ENCODE data around the gene TTR.

Gene TTR

GRCh38 chr18:31591628-31592027 is at the start of gene TTR:
Gene TTR (plus strand): TSS chr18:31591877. CDS start chr18:31591903, 26 bp downstream.
- no peak for DNase-seq

DNA sequence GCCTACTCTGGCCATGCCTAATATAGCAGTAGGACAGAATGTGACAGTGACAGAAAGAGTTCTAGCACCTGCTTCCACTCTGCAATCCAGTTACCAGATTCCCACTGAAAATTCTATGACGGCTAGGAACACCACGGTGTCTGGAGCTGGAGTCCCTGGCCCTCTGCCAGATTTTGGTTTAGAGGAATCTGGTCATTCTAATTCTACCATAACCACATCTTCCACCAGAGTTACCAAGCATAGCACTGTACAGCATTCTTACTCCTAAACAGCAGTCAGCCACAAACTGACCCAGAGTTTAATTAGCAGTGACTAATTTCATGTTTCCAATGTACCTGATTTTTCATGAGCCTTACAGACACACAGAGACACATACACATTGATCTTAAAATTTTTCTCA is 45.2 kb upstream of the TTR start:
- DNase-seq = no peak

DNA sequence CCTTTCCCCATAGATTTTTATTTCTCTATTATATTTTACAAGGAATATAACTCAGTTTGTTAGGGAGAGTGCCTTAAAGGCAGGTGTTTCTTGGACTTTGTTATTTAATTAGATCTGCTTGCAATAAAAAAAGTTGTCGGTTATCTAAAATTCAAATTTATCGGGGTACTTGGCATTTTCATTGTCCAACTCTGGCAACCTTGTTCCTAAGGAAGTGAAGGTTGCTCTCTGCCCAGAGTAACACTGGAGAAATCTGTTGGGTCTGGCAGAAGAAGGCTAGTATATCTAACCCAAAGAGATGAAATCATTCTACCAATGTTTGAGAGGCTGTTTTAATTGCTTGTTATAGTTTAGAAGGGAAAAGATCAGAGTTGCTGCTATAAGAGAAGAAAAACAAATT is 42.8 kb upstream of the TTR start:
- no peak for DNase-seq

DNA sequence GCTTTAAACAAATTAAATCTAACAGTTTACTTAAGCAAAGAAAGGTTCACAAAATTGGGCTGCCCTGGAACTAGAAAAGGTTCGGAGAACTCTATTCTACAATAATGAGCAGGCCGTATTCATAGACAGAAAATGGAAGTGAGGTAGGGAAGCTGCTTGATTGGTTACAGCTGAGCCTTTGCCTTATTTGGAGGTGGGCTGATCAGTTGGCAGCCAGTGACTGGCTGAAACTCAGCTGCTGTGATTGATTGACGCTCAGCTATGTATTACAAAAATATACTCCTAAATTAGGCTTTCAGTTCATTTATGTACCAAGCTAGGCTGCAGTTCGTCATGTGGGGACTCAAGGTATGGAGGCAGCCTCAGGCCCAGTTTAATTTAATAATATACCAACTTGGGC is 42.3 kb upstream of the TTR start:
- no peak for DNase-seq

- DNase-seq = no peak
Measured at GRCh38 chr18:31551883-31552282, 39.8 kb upstream of the TTR start.

- no peak for DNase-seq
Measured at GRCh38 chr18:31553800-31554199, 37.9 kb upstream of the TTR start.

GRCh38 chr18:31554776-31555175 is 36.9 kb upstream of the TTR start:
- no peak for DNase-seq

GRCh38 chr18:31555971-31556747 is 35.5 kb upstream of the TTR start:
- DNase-seq = peak; percentile 55

DNA sequence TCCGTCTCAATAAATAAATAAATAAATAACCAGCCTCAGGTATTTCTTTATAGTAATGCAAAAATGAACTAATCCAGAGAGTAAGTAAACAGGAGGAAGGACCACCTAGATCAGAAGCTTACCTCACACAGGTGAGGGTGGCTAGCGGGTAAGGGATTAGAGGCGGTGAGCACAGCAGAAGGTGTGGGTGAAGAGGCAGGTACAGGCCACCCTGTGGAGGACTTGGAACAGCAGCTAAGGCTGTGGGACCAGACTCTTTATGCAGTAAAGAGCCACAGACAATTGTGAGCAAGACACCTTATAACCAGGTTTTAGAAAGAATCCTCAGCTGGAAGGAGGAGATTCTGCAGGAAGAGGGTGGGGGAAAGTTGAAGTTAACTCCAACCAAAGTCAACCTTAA is 34.2 kb upstream of the TTR start:
- DNase-seq = no peak

DNA sequence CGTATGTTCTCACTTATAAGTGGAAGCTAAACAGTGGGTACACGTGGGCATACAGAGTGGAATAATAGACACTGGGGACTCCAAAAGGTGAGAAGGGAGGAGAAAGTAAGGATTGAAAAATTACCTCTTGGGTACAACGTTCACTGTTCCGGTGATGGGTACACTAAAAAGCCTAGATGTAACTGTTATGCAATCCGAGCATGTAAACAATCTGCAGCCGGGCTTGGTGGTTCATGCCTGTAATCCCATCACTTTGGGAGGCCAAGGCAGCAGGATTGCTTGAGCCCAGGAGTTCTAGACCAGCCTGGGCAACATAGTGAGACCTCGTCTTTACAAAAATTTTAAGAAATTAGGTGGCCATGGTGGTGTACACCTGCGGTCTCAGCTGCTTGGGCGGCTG is 33.1 kb upstream of the TTR start:
- no peak for DNase-seq

DNA sequence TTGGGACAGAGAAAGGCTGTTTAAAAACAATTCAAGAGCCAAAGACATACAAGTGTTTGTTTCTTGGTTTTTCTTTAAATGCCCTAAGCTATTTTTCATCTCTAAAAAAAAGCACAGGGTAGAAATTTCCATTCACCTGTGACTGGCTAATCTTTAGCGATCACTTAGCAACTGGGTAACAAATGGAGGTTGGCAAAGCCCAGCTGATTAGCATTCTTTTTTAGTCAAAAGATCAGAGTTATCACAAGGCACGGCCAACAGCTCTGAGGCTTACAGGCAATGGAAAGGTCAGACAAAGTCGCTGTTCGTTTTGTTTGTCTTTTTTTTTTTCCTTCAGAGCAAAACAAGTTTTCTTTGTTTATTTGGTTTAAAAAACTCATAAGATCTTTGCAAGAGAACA is 29.0 kb upstream of the TTR start:
- no peak for DNase-seq

- DNase-seq = no peak
Measured at GRCh38 chr18:31563778-31564177, 27.9 kb upstream of the TTR start.

GRCh38 chr18:31565345-31565744 is 26.3 kb upstream of the TTR start:
- no peak for DNase-seq

DNA sequence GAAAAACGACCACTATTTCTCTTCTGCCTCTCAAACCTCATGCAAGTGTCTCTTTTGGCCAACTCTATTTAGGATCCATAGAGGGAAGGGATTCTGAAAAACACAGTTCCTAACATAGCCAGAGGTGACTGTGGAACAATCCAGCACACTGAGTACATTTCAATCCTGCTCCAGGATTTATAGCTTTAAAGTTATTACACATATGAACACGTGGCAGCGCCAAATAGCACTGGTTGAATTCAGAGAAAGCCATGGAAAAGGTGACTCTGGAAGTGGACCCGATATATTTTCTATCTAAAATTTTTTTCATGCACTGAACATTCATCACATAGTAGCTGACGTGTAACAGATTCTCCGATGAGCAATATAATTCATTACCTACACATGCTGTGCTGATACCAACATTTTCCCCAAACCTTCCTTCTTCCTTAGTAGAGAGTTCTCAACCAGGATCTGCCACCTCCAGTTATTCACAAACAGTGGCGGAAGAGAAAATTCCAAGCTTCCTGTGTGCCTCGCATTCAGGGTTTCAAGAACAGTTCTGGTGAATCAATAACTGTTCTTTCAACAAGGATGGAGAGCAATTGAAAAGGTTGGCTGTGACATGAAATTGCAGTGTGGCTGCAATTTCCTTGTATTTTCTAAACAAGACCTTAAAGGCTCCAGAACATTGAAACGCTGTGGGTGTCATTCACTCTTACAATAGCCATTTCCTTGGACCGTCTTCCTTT is 25.7 kb upstream of the TTR start:
- no peak for DNase-seq

GRCh38 chr18:31566576-31567306 is 24.9 kb upstream of the TTR start:
- no peak for DNase-seq

DNA sequence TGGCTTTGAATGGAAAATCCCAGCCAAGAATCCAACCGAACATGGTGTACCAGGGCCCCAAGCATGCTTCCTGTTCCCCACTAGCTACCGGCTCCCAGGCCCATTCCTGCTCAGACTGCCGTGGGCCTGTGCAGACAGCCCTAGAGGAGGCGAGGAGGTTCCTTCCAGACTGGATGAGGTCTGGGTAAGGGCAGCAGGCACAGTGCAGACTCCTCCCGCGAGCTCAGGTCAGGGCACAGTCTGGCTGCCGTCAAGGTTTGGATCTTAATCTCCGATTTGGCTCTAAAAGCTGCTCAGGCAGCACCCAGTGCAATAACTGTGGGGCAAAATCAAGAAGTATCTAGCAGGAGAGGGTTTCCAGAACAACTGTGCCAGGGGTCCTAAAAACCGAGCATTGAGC is 19.3 kb upstream of the TTR start:
- DNase-seq = no peak

- DNase-seq = no peak
Measured at GRCh38 chr18:31573051-31573450, 18.6 kb upstream of the TTR start.

DNA sequence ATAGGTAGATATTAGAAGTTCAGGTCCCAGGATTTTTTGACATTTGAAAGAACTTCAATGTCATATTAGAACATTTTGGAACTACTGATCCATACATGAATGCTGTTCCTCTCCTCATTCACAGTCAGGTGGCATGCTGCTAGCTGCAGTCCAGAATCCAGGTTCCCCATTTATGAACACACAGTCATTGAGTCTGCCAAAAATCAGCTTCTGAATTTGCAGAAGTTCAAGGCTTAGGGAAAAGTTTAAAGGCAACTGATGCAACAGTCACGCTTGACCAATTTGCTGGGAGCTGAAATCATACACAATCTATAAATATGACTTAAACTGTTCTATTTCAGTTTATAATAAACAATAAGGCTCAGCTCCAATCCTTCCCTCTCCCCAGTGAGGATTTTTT is 17.3 kb upstream of the TTR start:
- DNase-seq = no peak

DNA sequence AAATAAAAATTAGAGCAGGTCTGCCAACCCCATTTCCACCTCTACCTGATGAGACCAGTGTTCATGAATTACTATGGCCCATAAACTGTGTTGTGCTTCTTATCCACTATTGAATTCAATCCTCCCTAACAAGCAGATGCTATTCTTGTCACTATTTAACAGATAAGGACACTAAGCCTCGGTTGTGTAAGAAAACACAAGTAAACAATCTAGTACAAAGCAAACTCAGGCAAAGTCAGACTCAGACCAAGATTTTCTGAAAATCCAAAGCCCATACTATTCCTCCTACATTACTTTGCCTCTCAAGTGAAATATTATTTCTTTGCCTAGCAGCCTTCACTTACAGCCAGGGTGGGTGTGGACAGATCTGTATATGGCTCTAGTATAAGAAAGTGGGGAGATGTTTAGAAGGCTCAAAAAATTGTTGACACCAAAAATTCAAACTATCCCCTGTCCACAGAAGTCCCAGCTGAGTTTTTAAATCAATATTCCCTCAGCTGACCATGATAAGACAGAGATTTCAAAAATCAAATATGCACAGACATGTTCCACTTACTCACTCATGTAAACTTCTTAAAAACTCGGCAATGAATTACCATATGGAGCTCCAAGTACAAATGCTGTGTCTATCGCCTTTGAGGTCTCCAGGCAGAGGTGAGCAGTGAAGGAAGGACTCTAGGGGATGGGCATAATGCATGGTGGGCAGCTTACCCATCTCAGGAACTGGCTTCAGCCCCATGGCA is 16.0 kb upstream of the TTR start:
- DNase-seq = no peak

DNA sequence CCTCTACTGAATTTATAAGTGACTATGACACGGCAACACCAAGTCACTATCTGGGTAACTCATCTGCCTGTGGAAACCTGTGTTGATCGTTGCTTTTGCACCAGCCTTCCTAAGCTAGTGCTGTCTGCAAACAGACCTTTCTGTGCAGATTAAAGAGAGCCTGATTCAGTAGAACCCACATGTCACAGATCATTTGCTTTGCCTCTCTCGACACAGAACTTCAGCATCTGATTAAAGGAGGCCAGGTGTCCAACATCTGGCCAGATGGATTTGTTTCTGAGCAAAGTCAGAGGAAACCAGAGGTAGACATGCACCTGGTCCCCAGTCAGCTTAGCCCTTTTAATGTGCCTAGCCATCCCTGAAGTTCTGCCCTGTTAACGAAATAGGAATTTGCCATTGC is 15.0 kb upstream of the TTR start:
- DNase-seq = no peak

GRCh38 chr18:31577195-31577594 is 14.5 kb upstream of the TTR start:
- no peak for DNase-seq

- no peak for DNase-seq
Measured at GRCh38 chr18:31578126-31578525, 13.6 kb upstream of the TTR start.

GRCh38 chr18:31579375-31579774 is 12.3 kb upstream of the TTR start:
- no peak for DNase-seq
